HepG2 (cell line): ENCODE measurements around the gene ARGLU1. TPM values are rescaled to one million over a fixed set of nuclear protein-coding genes. Genes with fewer than 3 reads are reported as not detected.

ENCODE experiments used
- BORCS8-MEF2B ChIP-seq: sonication (generic); formaldehyde crosslinking; IDR thresholded peaks from 2 replicates; pipeline ENCODE4 v1.8.0; 2022; ENCODE audit warnings: mild to moderate bottlenecking, missing genetic modification reagents
- ISL2 ChIP-seq: sonication (generic); formaldehyde crosslinking; IDR thresholded peaks from 2 replicates; pipeline ENCODE4 v1.5.0; 2020; ENCODE audit warnings: missing genetic modification reagents
- KLF16 ChIP-seq, 2 experiments: sonication (generic) in 1 of 2; formaldehyde crosslinking in 1 of 2; IDR thresholded peaks; 2 replicates each; pipeline versions ENCODE4 v1.6.1 to v1.8.0; 2016 to 2023; ENCODE audit warnings: missing genetic modification reagents in 2 of 2, missing compliant biosample characterization in 1 of 2
- MBNL3 ChIP-seq: fragments of 250-450 bp; sonication (Bioruptor Pico); conservative IDR thresholded peaks from 2 replicates; pipeline ENCODE4 v1.8.0; 2022; ENCODE audit warnings: mild to moderate bottlenecking, inconsistent platforms
- MXD1 ChIP-seq: sonication (generic); formaldehyde crosslinking; IDR thresholded peaks from 2 replicates; pipeline ENCODE4 v1.4.0; 2020; ENCODE audit warnings: mild to moderate bottlenecking, missing genetic modification reagents
- NFATC3 ChIP-seq: sonication (generic); formaldehyde crosslinking; IDR thresholded peaks from 2 replicates; pipeline ENCODE4 v1.5.1; 2020; ENCODE audit warnings: mild to moderate bottlenecking, missing genetic modification reagents
- NFKBIZ ChIP-seq: IDR thresholded peaks from 2 replicates; pipeline ENCODE4 v1.6.1; 2018; ENCODE audit warnings: missing genetic modification reagents, missing compliant biosample characterization
- NRL ChIP-seq: sonication (generic); formaldehyde crosslinking; IDR thresholded peaks from 2 replicates; pipeline ENCODE4 v1.5.0; 2020; ENCODE audit warnings: missing genetic modification reagents, mild to moderate bottlenecking, moderate library complexity, borderline replicate concordance
- SIN3B ChIP-seq: fragments of 150-350 bp; IDR thresholded peaks from 2 replicates; pipeline ENCODE4 v1.6.1; 2014; ENCODE audit warnings: low read length
- SOX13 ChIP-seq, 3 experiments: fragments of 450-650 bp in 1 of 3; sonication (generic) in 1 of 3; formaldehyde crosslinking in 1 of 3; IDR thresholded peaks in 2 of 3; conservative IDR thresholded peaks in 1 of 3; 2 replicates each; pipeline versions ENCODE4 v1.5.0 to v1.6.1; 2016 to 2020; ENCODE audit warnings: antibody characterized with exemption in 1 of 3, mild to moderate bottlenecking in 1 of 3, missing compliant biosample characterization in 1 of 3, missing genetic modification reagents in 1 of 3, moderate library complexity in 1 of 3
- SP5 ChIP-seq: IDR thresholded peaks from 2 replicates; pipeline ENCODE4 v1.6.1; 2016; ENCODE audit warnings: low read depth, borderline replicate concordance
- ZBTB2 ChIP-seq: sonication (generic); formaldehyde crosslinking; IDR thresholded peaks from 2 replicates; pipeline ENCODE4 v1.8.0; 2022; ENCODE audit warnings: low read depth, missing genetic modification reagents
- ZNF143 ChIP-seq: sonication (generic); formaldehyde crosslinking; IDR thresholded peaks from 2 replicates; pipeline ENCODE4 v1.4.0; 2020; ENCODE audit warnings: missing genetic modification reagents
- ZNF205 ChIP-seq: IDR thresholded peaks from 2 replicates; pipeline ENCODE4 v1.6.1; 2018; ENCODE audit warnings: missing biosample characterization, missing genetic modification reagents
- ZNF501 ChIP-seq: sonication (generic); formaldehyde crosslinking; IDR thresholded peaks from 2 replicates; pipeline ENCODE4 v1.5.1; 2020; ENCODE audit warnings: mild to moderate bottlenecking, moderate library complexity, missing genetic modification reagents
- ZNF790 ChIP-seq: sonication (generic); formaldehyde crosslinking; IDR thresholded peaks from 2 replicates; pipeline ENCODE4 v1.8.0; 2022; ENCODE audit warnings: missing genetic modification reagents, mild to moderate bottlenecking, borderline replicate concordance
- polyA plus RNA-seq, 8 experiments: library from polyadenylated mRNA; depleted of rRNA in 3 of 8; stranded (reverse) in 7 of 8; unstranded in 1 of 8; fragments of >200 nt; fragmentation: Illumina TruSeq in 4 of 8; extraction: Trizol in 4 of 8; gene quantifications; 2 replicates each; pipeline versions ENCODE4 v1.2.1 to v1.2.3, GENCODE V29; 2011 to 2016; ENCODE audit warnings: low read depth in 4 of 8, missing spikeins in 1 of 8, mixed read lengths in 1 of 8; ENCODE audit not compliant: insufficient read depth in 1 of 8
- total RNA-seq, 5 experiments: library from RNA; depleted of rRNA; stranded (reverse); fragments of >200 nt; fragmentation: Illumina TruSeq; extraction: Trizol; gene quantifications; 2 replicates each; pipeline ENCODE4 v1.2.3, GENCODE V29; 2016; ENCODE audit warnings: low read depth in 1 of 5
- TF ChIP-seq, protein P1 (sequence below): sonication (generic); formaldehyde crosslinking; IDR thresholded peaks from 2 replicates; pipeline ENCODE4 v1.9.0; 2021; ENCODE audit warnings: missing genetic modification reagents, borderline replicate concordance
- TF ChIP-seq, protein P2 (sequence below): sonication (generic); formaldehyde crosslinking; conservative IDR thresholded peaks from 2 replicates; pipeline ENCODE4 v1.4.0; 2020; ENCODE audit warnings: mild to moderate bottlenecking, missing genetic modification reagents, moderate library complexity
- TF ChIP-seq, protein P3 (sequence below): sonication (generic); formaldehyde crosslinking; conservative IDR thresholded peaks from 2 replicates; pipeline ENCODE4 v1.4.0; 2020; ENCODE audit warnings: missing genetic modification reagents

ARGLU1 gene
- total and polyA plus RNA-seq, 2 of the 13 experiments (the other 11 are each of a cell fraction or from before 2014, with no cell fraction given) = 47.1 to 70.6 TPM

DNA sequence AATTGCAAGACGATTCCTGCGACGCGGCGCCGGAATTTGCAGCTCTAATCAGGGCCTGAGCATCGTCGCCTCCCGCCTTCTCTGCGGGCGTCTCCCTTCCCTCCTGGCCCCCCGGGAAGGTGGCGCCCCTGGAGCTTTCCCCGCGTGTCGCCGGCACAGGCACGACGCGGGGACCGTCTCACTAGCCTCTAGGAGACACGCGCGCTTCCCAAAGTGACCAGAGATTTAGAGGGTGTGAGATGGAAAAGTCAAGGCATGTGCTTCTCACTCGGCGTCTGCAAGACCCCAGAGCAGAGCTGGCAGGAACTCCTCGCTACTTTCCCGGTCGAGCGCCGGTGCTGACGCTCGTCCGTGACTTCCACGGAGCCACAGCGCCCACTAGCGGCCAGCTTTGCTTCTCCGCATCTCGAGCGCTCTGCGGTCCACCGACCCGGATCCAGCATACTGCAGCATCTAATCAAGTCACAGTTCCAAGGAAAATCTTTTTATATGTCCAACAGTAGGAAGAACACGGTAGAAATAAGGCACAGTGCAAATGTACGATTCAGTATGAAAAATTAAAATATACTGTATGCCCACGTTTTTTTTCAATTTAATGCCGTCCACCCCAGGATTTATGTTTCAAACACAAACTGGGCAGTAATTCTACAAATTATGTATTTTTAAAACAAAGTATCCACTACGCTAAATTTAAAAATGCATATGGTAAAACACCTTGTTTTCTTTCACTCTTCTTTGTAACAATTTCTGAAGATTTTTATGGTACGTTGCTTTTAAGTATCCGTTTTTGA is 31.5 kb downstream of the ARGLU1 start (continued):
- TF ChIP-seq, protein P1, sequence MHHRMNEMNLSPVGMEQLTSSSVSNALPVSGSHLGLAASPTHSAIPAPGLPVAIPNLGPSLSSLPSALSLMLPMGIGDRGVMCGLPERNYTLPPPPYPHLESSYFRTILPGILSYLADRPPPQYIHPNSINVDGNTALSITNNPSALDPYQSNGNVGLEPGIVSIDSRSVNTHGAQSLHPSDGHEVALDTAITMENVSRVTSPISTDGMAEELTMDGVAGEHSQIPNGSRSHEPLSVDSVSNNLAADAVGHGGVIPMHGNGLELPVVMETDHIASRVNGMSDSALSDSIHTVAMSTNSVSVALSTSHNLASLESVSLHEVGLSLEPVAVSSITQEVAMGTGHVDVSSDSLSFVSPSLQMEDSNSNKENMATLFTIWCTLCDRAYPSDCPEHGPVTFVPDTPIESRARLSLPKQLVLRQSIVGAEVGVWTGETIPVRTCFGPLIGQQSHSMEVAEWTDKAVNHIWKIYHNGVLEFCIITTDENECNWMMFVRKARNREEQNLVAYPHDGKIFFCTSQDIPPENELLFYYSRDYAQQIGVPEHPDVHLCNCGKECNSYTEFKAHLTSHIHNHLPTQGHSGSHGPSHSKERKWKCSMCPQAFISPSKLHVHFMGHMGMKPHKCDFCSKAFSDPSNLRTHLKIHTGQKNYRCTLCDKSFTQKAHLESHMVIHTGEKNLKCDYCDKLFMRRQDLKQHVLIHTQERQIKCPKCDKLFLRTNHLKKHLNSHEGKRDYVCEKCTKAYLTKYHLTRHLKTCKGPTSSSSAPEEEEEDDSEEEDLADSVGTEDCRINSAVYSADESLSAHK (CRISPR knock-in tag) = no peak
- TF ChIP-seq, protein P2, sequence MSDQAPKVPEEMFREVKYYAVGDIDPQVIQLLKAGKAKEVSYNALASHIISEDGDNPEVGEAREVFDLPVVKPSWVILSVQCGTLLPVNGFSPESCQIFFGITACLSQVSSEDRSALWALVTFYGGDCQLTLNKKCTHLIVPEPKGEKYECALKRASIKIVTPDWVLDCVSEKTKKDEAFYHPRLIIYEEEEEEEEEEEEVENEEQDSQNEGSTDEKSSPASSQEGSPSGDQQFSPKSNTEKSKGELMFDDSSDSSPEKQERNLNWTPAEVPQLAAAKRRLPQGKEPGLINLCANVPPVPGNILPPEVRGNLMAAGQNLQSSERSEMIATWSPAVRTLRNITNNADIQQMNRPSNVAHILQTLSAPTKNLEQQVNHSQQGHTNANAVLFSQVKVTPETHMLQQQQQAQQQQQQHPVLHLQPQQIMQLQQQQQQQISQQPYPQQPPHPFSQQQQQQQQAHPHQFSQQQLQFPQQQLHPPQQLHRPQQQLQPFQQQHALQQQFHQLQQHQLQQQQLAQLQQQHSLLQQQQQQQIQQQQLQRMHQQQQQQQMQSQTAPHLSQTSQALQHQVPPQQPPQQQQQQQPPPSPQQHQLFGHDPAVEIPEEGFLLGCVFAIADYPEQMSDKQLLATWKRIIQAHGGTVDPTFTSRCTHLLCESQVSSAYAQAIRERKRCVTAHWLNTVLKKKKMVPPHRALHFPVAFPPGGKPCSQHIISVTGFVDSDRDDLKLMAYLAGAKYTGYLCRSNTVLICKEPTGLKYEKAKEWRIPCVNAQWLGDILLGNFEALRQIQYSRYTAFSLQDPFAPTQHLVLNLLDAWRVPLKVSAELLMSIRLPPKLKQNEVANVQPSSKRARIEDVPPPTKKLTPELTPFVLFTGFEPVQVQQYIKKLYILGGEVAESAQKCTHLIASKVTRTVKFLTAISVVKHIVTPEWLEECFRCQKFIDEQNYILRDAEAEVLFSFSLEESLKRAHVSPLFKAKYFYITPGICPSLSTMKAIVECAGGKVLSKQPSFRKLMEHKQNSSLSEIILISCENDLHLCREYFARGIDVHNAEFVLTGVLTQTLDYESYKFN (CRISPR knock-in tag) = no peak
- TF ChIP-seq NFKBIZ = no peak
- 0 out of 4 replicates have a peak, but pooled peaks of 1 of the 2 experiments have one; percentile 44 for TF ChIP-seq KLF16 (CRISPR knock-in tag; IDR thresholded peaks at IDR 0.05)
- TF ChIP-seq ZNF205 (CRISPR knock-in tag) = peak; percentile 83
- TF ChIP-seq ZBTB2 = no peak
- no peak for TF ChIP-seq MXD1 (CRISPR knock-in tag)
- TF ChIP-seq ZNF501 (CRISPR knock-in tag) = peak; percentile 69
- TF ChIP-seq ZNF143 (CRISPR knock-in tag) = no peak
- TF ChIP-seq ZNF790 (CRISPR knock-in tag) = 0 out of 2 replicates have a peak, but pooled peaks have one; percentile 5
- no peak for TF ChIP-seq BORCS8-MEF2B (CRISPR knock-in tag)
- TF ChIP-seq ISL2 (CRISPR knock-in tag) = no peak
- TF ChIP-seq SOX13 (IDR thresholded peaks at IDR 0.05) = no peak
- peak in 1 of 2 experiments; percentile 27; a peak in 1 of 4 replicates for TF ChIP-seq SOX13 (CRISPR knock-in tag; conservative IDR thresholded peaks at IDR 0.05 in 1 of 2, IDR thresholded peaks at IDR 0.05 in 1 of 2)
- no peak for TF ChIP-seq NFATC3
- no peak for TF ChIP-seq MBNL3 (CRISPR knock-in tag)
- TF ChIP-seq, protein P3, sequence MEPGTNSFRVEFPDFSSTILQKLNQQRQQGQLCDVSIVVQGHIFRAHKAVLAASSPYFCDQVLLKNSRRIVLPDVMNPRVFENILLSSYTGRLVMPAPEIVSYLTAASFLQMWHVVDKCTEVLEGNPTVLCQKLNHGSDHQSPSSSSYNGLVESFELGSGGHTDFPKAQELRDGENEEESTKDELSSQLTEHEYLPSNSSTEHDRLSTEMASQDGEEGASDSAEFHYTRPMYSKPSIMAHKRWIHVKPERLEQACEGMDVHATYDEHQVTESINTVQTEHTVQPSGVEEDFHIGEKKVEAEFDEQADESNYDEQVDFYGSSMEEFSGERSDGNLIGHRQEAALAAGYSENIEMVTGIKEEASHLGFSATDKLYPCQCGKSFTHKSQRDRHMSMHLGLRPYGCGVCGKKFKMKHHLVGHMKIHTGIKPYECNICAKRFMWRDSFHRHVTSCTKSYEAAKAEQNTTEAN = no peak
- no peak; the same call in 1 of the 2 replicates for TF ChIP-seq SP5 (CRISPR knock-in tag)
- no peak; the same call in 1 of the 2 replicates for TF ChIP-seq NRL
- no peak for TF ChIP-seq SIN3B
